GM12801 (cell line): ENCODE measurements around the gene KIF1A.

ENCODE experiments used
- CTCF ChIP-seq: IDR thresholded peaks from one replicate; pipeline ENCODE4 v1.5.1; 2011; ENCODE audit warnings: control low read depth; ENCODE audit not compliant: insufficient read length; ENCODE audit errors: extremely low read depth

The KIF1A gene

DNA sequence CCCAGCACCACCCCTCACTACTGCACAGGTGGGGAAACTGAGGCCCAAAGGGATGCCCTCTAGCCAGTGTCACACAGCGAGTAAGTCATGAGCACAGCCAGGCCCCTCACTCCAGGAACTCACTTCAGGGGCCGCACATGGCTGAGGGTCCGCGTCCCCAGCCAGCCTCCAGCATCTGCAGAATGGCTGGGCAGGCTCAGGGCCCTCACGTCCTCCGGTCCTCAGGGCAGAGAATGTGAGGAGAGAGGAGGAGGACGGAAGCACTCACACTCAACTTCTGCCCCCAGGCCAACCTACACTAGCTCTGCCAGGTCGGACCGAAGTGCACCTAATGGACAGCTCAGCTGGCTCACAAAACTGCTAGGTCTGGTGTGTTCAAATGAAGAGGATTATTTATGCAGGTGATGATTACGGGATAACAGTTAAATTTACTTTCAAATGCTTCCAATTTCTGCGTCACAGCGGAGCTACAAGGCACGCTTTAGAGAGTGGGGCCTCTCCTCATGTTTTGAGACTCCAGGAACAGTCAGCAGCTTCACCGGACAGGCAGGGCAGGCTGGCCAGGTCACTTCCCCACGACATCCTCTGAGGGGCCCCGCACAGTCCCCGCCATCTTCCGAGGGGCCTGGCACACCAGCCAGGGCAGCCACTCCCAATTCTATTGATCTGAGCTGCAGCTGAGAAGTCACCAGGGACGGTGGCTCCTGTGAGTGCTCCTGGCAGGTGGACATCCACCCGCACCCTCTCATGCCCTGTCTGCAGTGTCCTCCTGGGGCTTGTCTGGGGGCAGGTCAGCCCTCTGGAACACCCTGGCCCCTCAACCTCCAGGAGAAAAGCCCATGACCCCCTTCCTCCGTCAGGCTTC lies 26.5 kb downstream of the KIF1A start:
- TF ChIP-seq CTCF: no peak

DNA sequence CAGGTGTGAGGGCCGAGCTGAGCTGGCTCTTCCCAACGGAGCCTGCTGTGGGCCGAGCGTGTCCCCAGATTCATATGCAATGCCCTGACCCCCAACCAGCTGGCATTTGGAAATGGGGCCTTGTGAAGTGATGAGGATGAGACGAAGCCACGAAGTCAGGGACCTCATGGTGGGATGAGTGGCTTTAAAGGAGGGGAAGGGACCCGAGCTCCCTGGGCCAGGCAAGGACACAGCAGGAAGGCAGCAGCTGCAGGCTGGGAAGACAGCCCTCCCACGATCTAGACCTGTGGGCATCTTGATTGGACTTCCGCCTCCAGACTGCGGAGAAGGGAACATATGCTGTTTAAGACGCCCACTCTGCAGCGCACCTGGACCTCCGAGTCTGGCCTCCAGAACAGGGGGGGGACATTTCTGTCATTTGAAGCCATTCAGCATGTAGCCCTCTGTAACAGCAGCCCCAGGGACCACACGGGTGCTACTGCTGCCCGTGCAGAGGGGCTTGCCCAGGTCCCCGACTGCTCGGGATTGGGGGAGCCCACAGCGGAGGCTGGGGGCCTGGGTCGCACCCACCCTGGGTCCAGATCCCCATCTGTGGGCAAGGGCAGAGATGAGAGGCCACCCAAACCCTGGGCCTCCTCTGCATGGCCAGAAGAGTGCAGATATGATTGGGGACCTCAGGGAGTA lies 27.2 kb downstream of the KIF1A start:
- TF ChIP-seq CTCF: no peak

DNA sequence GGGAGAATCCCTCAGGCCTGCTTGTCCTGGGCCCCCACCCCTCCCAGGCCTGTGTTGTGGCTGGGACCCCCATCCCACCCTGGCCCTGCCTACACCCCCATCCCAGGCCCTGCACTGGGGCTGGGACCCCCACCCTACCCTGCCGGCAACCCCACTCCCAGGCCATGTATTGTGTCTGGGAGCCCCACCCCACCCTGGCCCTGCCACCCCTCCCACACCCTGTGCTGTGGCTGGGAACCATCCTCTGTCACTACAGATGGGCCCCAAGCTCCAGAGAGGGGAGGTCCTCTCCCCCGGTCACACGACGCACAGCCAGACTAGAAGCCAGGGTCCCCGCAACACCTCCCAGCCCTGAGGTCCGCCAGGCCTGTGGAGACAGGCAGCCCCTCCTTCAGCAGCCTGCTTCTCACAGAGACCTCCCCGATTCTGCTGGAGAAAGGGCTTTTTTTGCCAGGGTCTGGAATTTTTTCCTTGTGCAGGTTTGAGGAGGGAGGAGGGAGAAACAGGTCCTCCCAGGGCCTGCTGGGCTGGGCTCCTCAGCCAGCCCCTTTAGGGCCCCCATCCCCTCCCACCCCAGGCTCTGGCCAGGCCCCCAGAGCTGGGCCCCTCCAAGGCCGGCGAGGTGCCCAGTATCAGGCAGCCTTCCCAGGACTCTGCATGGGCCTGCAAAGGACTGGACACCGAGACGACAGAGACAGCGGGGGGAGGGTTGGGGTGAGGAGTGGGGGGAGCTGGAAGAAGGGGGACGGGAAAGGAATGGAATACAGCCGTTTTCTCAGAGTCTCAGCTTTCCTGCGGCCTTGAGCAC lies 28.0 kb downstream of the KIF1A start:
- TF ChIP-seq CTCF: no peak

GRCh38 chr2:240791221-240791800 lies 28.7 kb downstream of the KIF1A start:
- no peak for TF ChIP-seq CTCF

DNA sequence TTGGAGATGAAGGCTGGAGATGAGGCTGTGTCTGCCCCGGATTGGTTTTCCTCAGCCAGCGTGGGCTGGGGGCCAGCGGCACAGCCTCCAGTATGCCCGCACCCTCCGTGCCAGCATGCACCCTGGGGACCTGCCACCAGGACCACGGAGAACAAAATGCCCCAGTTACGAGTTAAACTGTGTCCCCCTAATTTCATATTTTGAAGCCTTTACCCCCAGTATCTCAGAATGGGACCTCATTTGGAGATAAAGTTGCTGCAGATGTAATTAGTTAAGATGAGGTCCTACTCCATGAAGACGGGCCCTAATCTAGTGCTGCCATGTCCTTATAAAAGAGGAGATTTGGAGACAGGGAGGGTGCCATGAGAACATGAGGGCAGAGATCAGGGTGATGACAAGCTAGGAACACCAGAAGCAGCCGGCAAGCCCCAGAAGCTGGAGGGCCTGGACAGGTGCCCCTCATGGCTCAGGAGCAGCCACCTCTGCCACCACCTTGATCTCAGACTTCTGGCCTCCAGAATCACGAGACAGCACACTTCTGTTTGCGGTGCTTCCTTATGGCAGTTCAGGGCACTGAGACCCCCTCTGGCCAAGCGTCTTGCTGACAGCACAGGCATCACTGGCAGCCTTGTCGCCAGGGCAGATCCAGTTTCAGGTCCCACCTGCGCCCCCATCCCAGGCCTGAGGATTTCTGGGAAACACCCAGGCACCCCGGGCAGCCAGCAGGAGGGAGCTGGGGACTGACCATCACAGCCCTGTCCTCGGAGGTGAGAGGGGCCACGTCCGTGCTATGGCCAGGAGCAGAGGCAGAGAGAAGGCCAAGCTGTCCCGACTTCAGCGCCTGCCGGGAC lies 29.4 kb downstream of the KIF1A start:
- no peak for TF ChIP-seq CTCF

DNA sequence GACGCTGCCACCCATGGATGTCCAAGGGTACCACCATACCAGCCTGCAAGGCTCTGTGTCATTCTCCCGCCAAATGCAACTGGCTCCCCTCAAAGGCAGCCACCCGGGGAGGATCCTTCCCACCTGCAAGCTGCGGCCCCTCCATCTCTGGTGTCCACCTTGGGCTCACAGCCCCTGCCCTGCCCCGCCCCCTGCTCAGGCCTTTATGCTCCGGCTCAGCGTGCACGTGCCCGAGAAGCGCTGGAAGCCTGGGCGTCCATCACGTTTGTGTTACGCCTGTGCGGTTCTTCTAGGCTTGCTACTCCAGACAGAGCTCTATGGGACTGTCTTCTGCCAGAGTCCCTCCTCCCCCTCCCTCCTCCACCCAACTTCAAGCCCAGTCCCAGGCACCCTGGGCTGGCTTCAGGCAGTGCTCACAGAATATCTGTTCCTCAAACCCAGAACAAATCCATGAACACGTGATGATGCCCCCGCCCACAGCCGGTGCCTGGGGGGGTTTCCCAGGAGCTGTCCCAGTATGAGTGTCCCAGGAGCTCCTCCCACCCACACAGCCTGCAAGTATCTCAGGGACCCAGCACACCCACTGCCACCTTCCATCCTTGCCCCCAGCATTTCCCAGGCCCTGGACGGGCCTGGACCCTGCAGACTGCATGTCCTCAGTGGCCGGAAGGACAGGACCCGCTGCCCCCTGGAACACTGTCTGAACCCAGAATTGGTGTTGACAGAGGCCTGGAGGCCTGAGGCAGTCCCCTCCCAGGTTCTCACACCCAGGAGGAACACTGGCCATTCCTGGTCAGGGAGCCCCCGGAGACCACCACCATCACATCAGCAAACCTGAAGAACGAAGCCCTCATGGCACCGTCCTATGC lies 30.3 kb downstream of the KIF1A start:
- TF ChIP-seq CTCF: no peak
